ENCODE measurements around the gene RAB11FIP4.

Gene RAB11FIP4

DNA sequence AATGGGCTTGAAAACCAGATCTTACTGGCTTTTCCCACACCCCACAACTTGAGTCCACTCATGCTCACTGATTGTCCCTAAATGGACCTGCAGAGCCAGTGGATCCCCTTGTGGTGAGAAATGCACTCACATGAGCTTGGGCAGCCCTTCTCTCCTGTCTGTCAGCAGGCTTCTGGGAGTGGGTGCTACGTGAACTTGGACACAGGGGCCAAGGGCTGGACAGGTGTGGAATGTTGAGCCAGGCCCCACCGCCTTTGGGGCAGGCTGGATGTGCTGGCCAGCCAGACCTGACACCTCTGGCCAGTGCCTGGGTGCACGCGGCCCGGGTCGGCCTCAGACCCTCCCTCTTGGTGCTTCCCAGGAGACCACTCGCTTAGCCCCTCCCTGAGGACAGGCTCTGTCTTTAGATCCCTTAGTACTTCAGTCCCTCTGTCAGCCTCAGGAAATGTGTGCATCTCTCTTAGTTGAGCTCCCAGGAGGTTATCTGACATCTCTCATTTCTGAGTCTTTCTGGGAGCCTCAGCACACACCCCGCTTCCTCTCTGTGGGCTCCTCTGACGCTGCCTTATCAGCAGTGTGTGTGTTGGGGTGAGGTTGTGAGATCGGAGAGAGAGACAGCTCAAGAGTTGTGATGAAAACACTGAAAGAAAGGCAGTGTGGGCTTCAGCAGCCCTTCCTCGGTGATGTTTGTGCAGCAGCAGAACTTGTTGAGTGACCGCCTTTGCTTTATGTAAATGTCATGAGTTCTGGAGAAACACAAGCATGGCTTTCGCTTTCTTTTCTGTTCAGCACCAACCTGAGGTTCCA lies 117.0 kb downstream of the RAB11FIP4 start:
- peak; percentile 38 for DNase-seq

DNA sequence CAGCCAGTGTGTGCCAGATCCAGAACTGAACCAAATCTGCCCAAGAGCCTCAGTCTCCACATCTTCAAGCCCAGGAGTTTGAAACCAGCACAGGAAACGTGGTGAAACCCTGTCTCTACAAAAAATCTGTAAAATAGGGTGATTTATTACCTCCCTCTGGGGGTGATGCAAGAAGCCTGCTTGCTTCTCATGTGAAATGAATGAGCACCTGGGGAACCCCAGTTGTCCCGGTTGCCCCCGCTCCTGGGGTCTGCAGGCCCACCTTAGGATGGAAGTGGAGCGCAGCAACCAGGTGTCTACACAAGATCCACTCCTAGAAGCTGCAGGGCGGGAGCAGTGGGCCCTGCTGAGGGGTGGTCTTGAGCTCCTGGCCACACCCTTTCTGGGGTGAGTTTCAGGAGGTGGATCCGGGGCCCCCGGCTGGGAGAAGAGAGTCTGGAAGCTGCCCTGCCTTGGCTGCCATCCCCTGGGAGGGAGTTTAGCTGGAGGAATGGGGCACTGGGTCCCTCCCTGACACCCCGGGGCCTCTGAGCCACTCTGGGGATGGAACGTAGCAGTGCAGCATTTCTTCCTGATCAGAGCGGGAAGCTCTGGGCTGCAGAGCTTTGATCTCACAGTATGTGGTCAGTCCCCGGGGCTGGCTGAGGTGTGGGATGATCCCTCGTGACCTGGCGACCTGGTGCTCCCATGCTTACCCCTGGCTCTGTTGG lies 117.8 kb downstream of the RAB11FIP4 start:
- DNase-seq: no peak

DNA sequence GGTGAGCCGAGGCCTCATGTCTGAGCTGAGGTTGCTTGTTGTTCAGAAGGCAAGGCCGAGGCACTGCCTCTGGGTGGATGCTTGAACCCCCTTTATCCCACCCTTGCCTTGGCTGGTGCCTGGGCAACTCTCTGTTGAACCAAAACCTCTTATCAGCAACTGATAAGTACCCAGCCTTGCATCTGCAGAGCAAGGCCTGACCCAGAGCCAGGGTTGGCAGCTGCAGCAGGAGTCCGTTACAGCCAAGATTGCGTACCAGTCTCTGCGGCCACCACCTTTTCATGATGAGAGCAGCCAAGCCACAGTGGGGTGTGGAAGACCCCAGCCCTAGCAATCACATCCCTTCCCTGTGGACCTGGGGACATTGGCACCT lies 118.3 kb downstream of the RAB11FIP4 start:
- no peak for DNase-seq

DNA sequence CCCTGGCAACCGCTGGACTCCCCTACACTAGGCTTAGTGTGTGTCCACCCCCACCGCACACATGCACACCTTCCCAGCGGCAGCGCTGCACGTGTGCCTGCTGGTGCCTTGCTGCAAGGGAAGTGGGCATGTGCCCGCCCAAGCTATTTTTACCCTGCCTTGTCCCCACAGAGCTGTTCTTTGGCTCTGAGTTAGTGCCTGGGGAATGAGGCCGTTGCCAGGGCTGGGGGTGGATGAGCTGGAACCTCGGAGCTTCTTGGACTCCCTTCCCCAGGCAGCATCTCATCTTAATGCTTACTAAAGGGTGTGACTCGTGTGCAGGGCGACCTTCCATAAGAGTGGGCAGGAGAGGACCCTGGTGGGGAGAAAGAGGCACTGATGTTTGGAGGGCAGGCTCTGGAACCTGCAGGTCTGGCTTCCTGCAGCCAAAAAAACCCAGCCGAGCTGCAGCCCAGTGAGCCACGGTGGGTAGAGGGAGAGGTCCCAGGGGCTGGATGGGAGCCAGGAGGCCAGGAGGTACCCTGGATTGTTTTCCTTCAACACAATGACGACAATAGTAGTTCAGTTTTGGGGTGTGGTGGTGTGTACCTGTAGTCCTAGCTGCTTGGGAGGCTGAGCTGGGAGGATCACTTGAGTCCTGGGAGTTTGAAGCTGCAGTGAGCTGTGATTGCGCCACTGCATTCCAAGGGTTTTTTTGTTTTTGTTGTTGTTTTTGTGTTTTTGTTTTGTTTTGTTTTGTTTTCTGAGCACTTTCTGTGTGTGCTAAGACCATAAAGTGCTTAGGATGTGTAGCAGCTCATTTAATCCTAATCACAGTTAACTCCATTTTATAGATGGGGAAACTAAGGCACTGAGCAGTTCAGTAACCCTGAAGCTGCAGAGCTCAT lies 119.1 kb downstream of the RAB11FIP4 start:
- DNase-seq: no peak

DNA sequence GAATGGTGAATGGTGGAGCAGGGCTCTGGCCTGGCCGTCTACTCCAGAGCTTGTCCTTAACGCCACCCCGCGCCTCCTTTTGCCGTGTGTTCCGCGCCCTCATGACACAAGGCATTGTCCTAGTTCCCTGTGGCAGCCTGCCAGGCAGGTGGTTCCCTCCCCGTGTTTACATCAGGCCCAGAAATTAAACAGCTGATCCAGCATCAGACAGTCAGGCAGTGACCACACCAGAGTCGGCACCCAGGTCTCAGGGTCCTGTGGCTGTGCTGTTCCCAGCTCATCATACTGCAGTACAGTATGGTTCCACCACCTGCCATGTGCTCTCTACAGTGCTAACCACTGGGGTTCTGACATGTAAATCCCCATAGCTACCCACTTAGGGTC lies 119.7 kb downstream of the RAB11FIP4 start:
- DNase-seq: no peak

DNA sequence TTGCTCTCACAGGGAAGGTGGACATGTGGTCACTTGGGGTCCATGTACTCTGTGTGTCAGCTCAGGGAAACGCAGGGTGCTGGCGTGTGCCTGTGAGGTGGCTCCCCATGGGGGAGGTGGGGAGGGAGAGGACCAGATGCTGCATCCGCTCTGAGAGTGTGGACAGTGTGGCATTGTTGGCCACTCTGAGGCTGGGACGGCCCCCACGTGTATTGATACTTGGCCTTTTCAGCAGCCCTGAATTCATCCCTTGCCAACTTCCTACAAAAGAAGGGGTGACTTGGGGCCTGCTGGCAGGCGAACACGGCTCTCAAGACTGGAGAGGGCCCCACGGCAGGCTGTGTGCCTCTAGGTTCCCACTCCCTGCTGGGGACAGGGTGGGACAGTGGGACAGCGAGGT lies 120.1 kb downstream of the RAB11FIP4 start:
- DNase-seq: no peak

DNA sequence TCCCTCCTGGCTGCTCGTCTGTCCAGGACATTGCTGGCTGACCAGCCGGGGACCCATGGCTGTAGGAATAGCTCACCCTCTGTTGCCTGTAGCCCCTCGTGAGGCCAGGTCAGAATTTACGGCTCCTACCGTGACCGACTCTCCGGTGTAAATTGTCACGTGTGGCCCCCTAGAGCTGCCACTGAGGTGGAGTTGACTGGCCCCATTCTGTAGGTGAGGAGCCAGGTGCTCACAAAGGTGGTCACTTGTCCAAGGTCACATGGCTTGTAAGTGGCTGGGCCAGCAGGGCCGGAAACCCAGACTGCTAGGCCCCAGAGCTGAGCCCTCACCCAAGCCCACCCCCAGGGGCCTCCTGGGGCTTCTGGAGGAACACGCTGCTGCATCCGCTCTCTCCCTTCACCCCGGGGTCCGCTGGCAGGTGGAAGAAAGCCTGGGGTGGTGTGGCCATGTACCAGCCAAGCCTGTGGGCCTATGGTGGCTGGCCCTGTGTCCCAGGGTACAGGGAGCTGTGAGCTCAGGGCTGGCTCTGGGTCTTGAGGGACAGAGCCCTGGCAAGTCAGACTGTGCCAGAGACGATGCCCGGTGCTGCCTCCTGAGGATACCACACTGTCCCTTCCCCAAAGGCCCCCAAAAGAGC lies 120.7 kb downstream of the RAB11FIP4 start:
- DNase-seq: no peak

DNA sequence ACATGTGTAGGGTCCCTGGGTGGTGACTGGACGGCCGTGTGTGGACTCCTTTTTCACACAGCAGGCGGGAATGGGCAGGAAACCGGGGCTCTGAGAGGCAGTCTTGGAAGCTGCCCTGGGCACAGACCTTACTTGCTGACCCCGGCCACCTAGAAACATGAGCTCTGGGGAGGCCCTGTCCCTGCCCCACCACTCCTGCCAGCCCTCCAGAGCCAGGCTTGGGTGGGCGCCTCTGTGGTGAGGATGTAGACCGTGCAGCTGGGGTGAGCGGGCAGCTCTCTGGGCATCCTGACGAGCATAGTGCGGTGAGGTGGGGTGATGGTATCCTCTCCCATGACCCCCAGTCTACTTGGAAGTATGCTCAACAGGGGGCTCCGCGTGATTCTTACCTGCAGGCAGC lies 121.3 kb downstream of the RAB11FIP4 start:
- no peak for DNase-seq

DNA sequence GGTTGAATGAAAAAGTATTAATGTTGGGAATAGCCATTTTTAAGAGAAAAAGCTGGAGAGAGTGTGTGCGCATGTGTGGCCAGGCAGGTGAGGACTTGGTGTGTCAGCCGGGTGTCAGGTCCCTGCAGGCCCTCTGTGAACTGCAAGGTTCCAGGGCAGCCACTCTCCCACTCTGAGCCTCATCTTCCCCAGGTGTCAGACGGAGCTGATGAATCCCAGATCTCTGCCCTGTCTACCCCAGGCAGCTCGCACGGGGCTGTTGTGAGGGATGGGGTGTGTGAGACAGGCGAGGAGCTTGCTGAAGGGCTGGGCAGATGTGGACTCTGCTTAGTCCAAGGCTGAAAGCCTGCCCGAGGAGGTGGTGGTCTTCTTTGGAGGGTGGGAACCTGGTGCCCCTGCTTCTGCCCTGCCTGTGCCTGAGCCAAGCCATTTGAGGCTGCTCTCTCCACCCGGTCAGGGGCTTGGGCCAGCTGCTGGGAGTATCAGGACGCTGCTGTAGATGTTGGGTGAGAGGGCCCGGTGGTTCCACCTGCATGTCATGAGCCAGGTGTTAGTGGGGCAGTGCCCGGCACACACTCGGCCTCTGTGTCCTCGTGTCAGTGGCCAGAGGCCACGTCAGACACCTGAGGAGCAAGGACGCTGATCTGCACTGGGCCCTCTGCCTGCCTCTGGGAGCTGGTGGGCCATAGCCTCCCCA lies 122.4 kb downstream of the RAB11FIP4 start:
- no peak for DNase-seq

DNA sequence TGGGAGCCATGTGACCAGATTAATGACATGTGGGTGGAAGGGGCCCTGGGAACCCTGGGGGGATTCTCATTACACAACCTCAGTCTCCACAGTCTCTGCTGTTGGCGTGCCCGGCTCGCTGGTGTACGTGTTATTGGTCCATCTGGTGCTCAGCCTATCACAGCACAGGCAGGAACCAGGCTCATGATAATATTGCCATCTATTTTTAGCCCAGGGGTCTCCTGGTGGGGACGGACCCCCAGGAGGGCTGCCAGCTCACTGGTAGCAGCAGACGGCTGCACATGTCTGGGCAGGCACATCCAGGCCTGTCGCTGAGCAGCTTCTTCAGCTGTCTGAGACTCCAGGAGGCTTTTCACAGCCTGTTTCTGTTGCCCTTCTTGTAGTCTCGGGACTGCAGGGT lies 123.8 kb downstream of the RAB11FIP4 start:
- DNase-seq: no peak

DNA sequence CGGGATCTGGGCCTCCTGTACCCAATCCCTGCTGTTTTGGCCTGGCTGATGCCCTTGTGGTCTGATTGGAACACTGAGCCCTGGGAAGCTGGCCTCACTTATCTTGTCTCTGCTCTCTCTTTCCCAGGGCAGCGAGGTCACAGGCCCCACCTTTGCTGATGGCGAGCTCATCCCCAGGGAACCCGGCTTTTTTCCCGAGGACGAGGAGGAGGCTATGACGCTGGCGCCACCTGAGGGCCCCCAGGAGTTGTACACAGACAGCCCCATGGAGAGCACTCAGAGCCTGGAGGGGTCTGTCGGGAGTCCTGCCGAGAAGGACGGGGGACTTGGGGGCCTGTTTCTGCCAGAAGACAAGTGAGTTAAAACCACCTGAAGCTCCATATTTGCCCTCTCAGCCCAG lies 126.0 kb downstream of the RAB11FIP4 start:
- DNase-seq: no peak

DNA sequence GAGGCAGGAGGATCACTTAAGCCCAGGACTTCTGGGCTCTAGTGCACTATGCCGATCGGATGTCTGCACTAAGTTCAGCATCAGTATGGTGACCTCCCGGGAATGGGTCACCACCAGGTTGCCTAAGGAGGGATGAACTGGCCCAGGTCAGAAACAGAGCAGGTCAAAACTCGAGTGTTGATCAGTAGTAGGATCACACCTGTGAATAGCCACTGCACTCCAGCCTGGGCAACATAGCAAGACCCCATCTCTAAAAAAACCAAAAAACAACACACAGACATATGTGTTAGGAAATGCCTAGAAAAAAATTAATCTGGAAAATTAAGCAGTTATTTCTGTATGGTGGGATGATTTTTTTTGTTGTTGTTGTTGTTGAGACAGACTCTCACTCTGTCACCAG lies 127.0 kb downstream of the RAB11FIP4 start:
- no peak for DNase-seq

DNA sequence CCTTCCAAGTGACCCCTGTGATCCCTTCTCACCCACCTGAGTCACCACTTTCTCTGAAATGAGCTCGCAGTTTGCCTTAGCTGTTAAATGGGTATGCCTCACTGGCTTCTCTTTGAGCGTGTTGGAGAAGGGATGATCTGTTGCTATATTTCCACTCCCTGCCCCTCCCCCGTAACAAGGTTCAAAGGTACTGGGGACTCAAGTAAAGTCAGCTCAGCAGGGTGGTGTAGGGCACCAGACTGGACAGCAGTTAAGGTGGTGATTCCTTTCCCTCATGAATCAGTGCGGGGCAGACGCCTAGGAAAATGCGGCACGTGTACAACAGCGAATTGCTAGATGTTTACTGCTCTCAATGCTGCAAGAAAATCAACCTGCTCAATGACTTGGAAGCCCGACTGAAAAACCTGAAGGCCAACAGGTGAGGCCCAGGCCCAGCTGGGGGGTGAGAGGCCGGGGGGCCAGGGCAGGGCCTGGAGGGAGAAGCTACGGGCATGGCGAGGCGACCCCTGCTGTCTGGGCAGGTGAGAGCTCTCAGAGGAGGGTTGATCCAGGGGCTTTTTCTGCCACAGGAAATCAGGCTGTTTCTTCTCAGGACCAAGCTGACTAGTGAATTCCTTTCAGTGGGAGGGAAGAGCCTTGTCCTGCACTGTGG lies 130.3 kb downstream of the RAB11FIP4 start:
- no peak for DNase-seq

DNA sequence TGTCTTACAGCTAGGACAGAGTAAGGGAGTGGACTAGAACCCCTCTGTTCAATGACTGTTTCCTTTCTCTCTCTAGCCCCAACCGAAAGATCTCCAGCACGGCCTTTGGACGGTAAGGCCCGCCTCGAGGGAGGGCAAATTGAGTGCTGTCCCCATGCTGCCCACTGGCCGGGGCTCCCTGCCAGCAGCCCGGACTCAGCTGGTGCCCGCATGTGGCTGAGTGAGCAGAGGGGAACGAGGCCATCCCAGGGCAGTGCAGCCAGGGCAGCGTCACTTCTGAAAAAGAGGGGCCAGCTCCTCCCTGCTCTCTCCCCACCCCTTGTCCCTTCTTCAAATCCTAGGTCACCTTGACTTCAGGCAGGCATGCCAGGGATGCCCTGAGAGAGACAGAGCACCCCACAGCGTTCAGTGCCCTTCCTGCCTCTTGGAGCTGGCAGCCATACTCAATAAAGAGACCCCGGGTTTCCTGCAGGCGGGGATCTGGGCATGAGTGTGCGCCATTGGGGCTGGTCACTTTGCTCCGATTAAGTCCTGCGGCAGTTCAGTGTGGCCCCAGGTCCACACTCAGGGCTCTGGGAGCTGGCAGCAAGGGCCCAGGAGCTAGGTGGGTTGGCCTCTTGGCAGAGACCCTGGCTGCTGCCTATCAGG lies 130.9 kb downstream of the RAB11FIP4 start:
- no peak for DNase-seq

DNA sequence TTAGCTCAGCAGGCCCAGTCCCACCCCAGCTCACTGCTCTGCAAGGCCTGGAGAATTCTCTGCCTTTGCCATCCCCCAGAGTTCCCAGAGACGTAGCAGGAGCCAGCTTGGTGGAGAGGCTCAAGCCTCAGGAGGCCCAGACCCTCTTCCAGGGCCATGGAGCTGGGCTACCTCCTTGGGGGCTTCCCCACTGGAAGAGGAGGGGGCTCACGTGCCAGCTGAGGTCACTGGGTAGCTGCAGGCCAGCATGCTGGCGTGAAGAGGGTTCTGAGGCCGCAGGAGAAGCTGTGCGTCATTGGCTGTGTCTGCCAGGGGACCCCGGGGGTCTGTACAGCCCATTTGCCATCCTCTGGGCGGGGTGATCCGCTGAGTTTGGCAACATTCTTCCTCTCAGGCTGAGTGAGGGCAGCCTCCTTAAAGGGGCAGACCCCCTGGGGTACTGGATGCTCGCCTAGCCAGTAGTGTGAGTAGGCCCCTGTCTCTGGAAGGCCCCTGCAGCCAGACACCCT lies 131.6 kb downstream of the RAB11FIP4 start:
- no peak for DNase-seq

DNA sequence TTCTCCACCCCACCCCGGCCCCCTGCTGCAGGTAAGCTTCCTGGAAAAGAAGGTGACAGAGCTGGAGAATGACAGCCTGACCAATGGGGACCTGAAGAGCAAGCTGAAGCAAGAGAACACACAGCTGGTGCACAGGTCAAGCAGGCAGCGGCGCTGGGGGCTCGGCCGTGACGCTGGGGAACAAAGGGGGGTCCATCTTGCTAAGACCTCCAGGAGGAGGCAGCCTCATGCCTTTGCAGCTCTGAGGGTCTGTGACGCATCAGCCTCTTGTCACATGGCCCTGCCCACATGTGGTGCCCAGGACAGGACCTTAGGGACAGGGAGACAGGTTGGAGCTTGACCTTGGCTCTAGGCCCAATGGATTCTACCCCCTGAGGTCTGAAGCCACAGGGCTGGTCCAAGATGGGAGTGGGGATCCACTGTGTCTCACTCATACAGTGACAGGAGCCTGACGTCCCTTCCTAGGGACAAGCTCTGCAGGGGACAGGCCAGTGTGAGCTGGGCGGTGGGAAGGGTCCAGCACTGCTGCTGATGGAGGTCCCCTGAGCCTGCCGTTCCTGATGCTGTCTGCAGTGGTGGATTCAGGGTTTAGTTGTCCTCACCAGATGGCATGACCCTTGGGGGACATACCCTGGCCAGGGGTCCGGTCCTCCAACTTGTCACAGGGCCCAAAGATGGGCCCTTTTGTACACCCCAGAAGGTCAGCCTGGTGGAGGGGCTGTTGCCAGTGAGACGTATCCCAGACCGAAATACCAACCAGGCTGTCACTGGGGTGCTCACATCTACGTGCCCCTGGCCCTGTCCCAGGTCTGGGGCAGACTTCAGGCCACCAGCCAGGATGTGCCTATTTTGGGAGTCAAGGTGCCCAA lies 132.6 kb downstream of the RAB11FIP4 start:
- no peak for DNase-seq

DNA sequence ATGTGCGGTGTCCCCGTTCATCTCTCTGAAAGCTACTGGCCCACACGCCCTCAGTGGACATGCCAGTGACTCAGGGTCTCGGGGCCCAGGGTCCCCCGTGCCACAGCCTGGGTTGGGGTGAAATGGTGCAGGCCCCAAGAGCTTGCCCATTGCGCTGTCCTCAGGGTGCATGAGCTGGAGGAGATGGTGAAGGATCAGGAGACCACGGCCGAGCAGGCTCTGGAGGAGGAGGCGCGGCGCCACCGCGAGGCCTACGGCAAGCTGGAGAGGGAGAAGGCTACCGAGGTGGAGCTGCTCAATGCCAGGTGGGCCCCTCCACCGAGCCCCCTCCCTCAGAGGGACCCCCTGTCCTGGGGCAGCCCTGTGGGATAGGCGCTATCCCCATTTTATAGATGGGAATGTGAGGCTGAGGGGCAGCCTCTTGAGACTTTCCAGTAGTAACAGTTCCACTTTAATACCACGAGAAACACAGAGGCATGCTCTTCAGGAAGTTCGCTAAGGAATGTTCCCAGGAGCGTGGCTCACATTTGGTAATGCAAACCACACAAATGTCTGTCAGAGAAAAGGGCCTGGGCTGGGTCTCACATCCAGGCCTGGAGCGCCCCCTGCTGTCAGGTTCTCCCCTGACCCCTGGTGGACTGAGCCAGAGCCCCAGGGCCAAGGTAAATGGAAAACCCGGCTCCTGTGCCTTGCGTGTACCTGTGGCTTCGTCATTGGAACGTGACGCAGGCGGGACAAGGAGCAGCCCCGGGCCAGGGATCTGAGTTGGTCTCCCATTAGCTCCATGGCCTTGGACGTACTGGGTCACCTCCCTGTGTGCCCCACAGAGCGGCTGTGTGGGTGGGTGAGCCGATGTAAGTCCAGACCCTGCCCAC lies 133.7 kb downstream of the RAB11FIP4 start:
- DNase-seq: peak; percentile 81

DNA sequence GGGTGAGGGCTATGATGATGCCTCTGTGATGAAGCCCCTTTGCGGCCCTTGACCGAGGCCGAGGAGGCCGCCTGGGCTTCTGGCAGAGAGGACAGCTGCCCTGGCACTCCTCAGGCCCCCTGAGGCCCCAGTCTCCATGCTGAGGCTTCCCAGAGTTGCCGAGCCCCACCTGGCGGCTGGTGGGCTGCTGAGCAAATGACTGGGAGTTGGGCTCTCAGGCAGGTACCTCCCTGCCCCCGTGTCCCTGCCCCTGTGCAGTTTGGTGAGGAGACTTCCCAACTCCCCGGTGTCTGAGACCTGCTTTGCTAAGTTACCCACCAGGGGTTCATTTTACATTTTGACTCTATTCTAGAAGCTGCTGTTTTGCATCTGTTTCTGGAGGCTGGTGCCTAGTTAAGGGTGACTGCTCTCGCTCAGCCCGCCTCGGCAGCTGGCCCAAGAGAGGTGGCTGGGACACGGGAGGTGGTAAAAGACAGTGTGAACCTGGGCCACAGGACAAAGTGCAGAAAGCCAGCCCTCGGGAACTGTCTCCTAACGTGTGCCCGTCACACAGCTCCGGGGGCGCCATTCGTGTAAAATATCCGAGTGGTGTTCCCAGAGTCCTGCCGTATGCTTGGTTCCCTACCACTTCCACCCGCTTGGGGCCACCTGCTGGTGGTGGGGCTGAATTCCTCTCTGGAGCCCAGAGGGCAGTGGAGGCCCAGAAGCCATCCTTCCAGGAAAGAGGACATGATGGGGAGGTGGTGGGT lies 134.5 kb downstream of the RAB11FIP4 start:
- DNase-seq: no peak
